C4-2B (cell line): Measurements from ENCODE around the gene CYP1B1.

Source experiments
- ZFX ChIP-seq: fragments of 450-650 bp; IDR thresholded peaks from 2 replicates; pipeline ENCODE4 v1.6.1; 2017
- TF ChIP-seq, protein P1 (sequence below): fragments of 450-650 bp; conservative IDR thresholded peaks from 2 replicates; pipeline ENCODE4 v1.5.1; 2017; ENCODE audit warnings: mild to moderate bottlenecking

DNA sequence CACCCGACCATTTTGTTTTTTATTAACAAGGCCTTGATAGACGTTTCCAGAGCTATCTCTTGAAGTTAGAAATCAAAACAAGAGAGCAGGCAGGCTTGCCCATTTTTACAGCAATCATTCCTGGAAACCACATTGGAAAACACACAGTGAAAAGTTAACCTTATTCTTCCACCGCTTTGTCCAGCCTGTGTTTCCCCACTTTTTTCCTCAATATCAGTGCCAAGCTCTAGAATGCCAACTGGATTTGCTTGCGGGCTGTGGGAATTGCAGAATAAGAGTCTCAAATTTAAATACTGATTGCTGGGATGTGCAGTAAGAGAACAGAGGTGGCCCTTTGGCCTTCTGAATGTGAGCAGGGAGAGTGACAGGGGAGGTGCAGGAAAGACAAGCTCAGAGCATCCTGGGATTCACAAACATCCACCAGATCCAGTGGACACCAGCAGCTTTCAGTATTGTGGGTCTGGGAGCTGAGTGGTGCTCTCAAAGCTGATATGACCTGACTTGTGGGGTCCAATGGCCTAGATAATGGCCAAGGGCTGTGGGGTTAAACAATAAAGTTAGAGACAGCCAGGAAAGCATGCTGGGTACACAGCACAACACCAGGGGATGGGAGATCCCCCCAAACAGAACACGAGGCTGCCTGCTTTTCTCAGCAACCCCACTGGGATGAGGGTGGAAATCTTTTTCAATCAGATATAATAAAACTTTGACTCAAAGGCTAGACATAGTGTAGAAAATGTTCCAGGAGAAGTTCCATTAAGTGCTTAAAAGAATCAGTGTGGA, 15.5 kb downstream of the CYP1B1 start:
- TF ChIP-seq, protein P1, sequence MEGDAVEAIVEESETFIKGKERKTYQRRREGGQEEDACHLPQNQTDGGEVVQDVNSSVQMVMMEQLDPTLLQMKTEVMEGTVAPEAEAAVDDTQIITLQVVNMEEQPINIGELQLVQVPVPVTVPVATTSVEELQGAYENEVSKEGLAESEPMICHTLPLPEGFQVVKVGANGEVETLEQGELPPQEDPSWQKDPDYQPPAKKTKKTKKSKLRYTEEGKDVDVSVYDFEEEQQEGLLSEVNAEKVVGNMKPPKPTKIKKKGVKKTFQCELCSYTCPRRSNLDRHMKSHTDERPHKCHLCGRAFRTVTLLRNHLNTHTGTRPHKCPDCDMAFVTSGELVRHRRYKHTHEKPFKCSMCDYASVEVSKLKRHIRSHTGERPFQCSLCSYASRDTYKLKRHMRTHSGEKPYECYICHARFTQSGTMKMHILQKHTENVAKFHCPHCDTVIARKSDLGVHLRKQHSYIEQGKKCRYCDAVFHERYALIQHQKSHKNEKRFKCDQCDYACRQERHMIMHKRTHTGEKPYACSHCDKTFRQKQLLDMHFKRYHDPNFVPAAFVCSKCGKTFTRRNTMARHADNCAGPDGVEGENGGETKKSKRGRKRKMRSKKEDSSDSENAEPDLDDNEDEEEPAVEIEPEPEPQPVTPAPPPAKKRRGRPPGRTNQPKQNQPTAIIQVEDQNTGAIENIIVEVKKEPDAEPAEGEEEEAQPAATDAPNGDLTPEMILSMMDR, result no peak
- no peak for TF ChIP-seq ZFX
